A549 (cell line): ENCODE data around the gene PDPR. TPM values are rescaled to one million over a fixed set of nuclear protein-coding genes. Genes with fewer than 3 reads are reported as not detected.

ENCODE experiments used
- polyA plus RNA-seq, 4 experiments: library from polyadenylated mRNA; depleted of rRNA in 3 of 4; stranded (reverse); fragments of >200 nt; fragmentation: RNase III in 1 of 4; extraction: RNeasy Plus Mini Kit Qiagen cat#74134 plus additional on column Dnase treatment in 1 of 4; gene quantifications; 2 replicates in 3 of 4; 3 replicates in 1 of 4; pipeline ENCODE4 v1.2.3, GENCODE V29; 2011 to 2017
- small RNA-seq, 6 experiments: library from RNA; depleted of rRNA; stranded (forward); fragments of <200 nt; gene quantifications; one replicate each; pipeline ENCODE3, GENCODE V24; 2012

Gene PDPR
- polyA plus RNA-seq, 2 of the 4 experiments (the other 2 are of a cell fraction), result 13.7 to 25.6 TPM

Small RNA genes within 50 kb of the gene (small RNA-seq; reads per million reads assigned to genes)
- 0 reads per million in 6 experiments for gene AC009060.2

Other genes starting within 250 kb of the PDPR start
- gene CLEC18A, start 163.0 kb upstream of the PDPR start, polyA plus RNA-seq (2011; rRNA removed), result not detected in 2 replicates
- 0.23 to 0.33 TPM (median 0.25 TPM) in 3 replicates for gene CLEC18A, start 163.0 kb upstream of the PDPR start, polyA plus RNA-seq (2017; fragmentation: RNase III; extraction: RNeasy Plus Mini Kit Qiagen cat#74134 plus additional on column Dnase treatment)
- gene CLEC18C, start 59.5 kb downstream of the PDPR start, polyA plus RNA-seq (2011; rRNA removed), result 0.13 and 0.16 TPM in 2 replicates
- 0.09 to 0.18 TPM (median 0.15 TPM) in 3 replicates for gene CLEC18C, start 59.5 kb downstream of the PDPR start, polyA plus RNA-seq (2017; fragmentation: RNase III; extraction: RNeasy Plus Mini Kit Qiagen cat#74134 plus additional on column Dnase treatment)
- gene EXOSC6, start 137.6 kb downstream of the PDPR start, polyA plus RNA-seq (2011; rRNA removed), result 12.9 and 15.0 TPM in 2 replicates
- 10.8 to 12.2 TPM (median 11.7 TPM) in 3 replicates for gene EXOSC6, start 137.6 kb downstream of the PDPR start, polyA plus RNA-seq (2017; fragmentation: RNase III; extraction: RNeasy Plus Mini Kit Qiagen cat#74134 plus additional on column Dnase treatment)
- gene AARS1, start 175.2 kb downstream of the PDPR start, polyA plus RNA-seq (2011; rRNA removed), result 325 and 344 TPM in 2 replicates
- 123 to 137 TPM (median 134 TPM) in 3 replicates for gene AARS1, start 175.2 kb downstream of the PDPR start, polyA plus RNA-seq (2017; fragmentation: RNase III; extraction: RNeasy Plus Mini Kit Qiagen cat#74134 plus additional on column Dnase treatment)
- gene DDX19B, start 184.9 kb downstream of the PDPR start, polyA plus RNA-seq (2011; rRNA removed), result 50.6 and 59.4 TPM in 2 replicates
- gene DDX19B, start 184.9 kb downstream of the PDPR start, polyA plus RNA-seq (2017; fragmentation: RNase III; extraction: RNeasy Plus Mini Kit Qiagen cat#74134 plus additional on column Dnase treatment), result 26.9 to 27.2 TPM (median 27.0 TPM) in 3 replicates
- gene DDX19A, start 232.6 kb downstream of the PDPR start, polyA plus RNA-seq (2011; rRNA removed), result 40.4 and 41.9 TPM in 2 replicates
- 41.3 to 46.2 TPM (median 43.8 TPM) in 3 replicates for gene DDX19A, start 232.6 kb downstream of the PDPR start, polyA plus RNA-seq (2017; fragmentation: RNase III; extraction: RNeasy Plus Mini Kit Qiagen cat#74134 plus additional on column Dnase treatment)